OCI-LY7 (cell line): ENCODE results near the gene PUM1. TPM values are rescaled to one million over a fixed set of nuclear protein-coding genes. Genes with fewer than 3 reads are reported as not detected.

Experiments used
- BruUV-seq: library from RNA; stranded (reverse); fragments of 400-500 nt; replicated peaks from 2 replicates; lab custom pipeline; 2021; lab: Mats Ljungman, UMichigan
- CTCF ChIA-PET: fragments of 300-600 bp; sonication (Branson Sonifier 250); formaldehyde crosslinking; loops from one replicate; lab custom pipeline; 2022; ENCODE audit warnings: antibody characterized with exemption; ENCODE audit not compliant: unreplicated experiment; lab: Charles Lee
- POLR2A ChIA-PET: fragments of 300-600 bp; sonication (Branson Sonifier 250); formaldehyde crosslinking; loops from one replicate; lab custom pipeline; 2022; ENCODE audit warnings: antibody characterized with exemption; lab: Charles Lee
- DNase-seq: peaks from one replicate; pipeline ENCODE4 v3.0.0-alpha.2; 2015; ENCODE audit warnings: low spot score
- H2AFZ ChIP-seq: fragments of 200-600 bp; sonication (generic), shearing (Covaris generic); 2 replicates; pipeline ENCODE4 v1.6.1; 2014; ENCODE audit warnings: mild to moderate bottlenecking, antibody characterized with exemption, low read length, moderate library complexity
- H3K27ac ChIP-seq: fragments of 200-600 bp; sonication (generic); 2 replicates; pipeline ENCODE4 v1.5.1; 2014; ENCODE audit warnings: mixed run types, low read depth, mild to moderate bottlenecking, moderate library complexity, low read length, inconsistent platforms; ENCODE audit not compliant: poor library complexity, severe bottlenecking
- H3K36me3 ChIP-seq: fragments of 200-600 bp; sonication (generic); 2 replicates; pipeline ENCODE4 v1.6.1; 2014; ENCODE audit warnings: mild to moderate bottlenecking, antibody characterized with exemption, low read length, moderate library complexity, mixed read lengths; ENCODE audit not compliant: insufficient read depth
- H3K4me1 ChIP-seq: fragments of 200-600 bp; sonication (generic); 2 replicates; pipeline ENCODE4 v1.5.1; 2014; ENCODE audit warnings: mild to moderate bottlenecking, low read length; ENCODE audit not compliant: insufficient read depth, poor library complexity, severe bottlenecking
- H3K4me2 ChIP-seq: fragments of 200-600 bp; sonication (generic); 2 replicates; pipeline ENCODE4 v1.6.1; 2014; ENCODE audit warnings: mild to moderate bottlenecking, low read length
- H3K4me3 ChIP-seq: fragments of 200-600 bp; sonication (generic); 2 replicates; pipeline ENCODE4 v1.5.1; 2014; ENCODE audit warnings: mild to moderate bottlenecking, low read depth, low read length; ENCODE audit not compliant: poor library complexity, severe bottlenecking
- H3K79me2 ChIP-seq: fragments of 200-600 bp; sonication (generic); 2 replicates; pipeline ENCODE4 v1.6.1; 2016; ENCODE audit warnings: low read depth, mild to moderate bottlenecking, low read length, moderate library complexity, mixed read lengths; ENCODE audit not compliant: insufficient read depth
- H3K9me2 ChIP-seq: fragments of 200-600 bp; sonication (generic); 2 replicates; pipeline ENCODE4 v1.6.1; 2016; ENCODE audit warnings: mild to moderate bottlenecking, low read length, mixed read lengths; ENCODE audit not compliant: insufficient read depth
- H3K9me3 ChIP-seq: fragments of 200-600 bp; sonication (generic); 2 replicates; pipeline ENCODE4 v1.6.1; 2014; ENCODE audit warnings: mild to moderate bottlenecking, mixed run types, low read length, mixed read lengths
- H4K20me1 ChIP-seq: fragments of 200-600 bp; sonication (generic); 2 replicates; pipeline ENCODE4 v1.6.1; 2014; ENCODE audit warnings: mild to moderate bottlenecking, antibody characterized with exemption, low read length, moderate library complexity, mixed read lengths; ENCODE audit not compliant: insufficient read depth
- CTCF ChIP-seq: fragments of 200-600 bp; sonication (generic); conservative IDR thresholded peaks from 2 replicates; pipeline ENCODE4 v1.5.1; 2014; ENCODE audit warnings: mild to moderate bottlenecking, antibody characterized with exemption, low read length, moderate library complexity, mixed read lengths
- EZH2phosphoT487 ChIP-seq: fragments of 200-600 bp; sonication (generic); IDR thresholded peaks from 2 replicates; pipeline ENCODE4 v1.6.1; 2018; ENCODE audit warnings: low read depth, borderline replicate concordance, mild to moderate bottlenecking, mixed run types, antibody characterized with exemption, low read length, moderate library complexity, mixed read lengths
- intact Hi-C: fragments of 100-400 bp; cut with micrococcal nuclease; formaldehyde crosslinking; loops from one replicate; pipeline ENCODE4 v1.10.0; 2022; ENCODE audit not compliant: unreplicated experiment
- total RNA-seq, 2 experiments: library from RNA; depleted of rRNA in 1 of 2; stranded (reverse); fragments of >200 nt in 1 of 2; shearing (Covaris generic) in 1 of 2; gene quantifications; 2 replicates each; pipeline ENCODE4 v1.2.3, GENCODE V29; 2014 to 2022

PUM1 gene
- total RNA-seq, 2 experiments from 2014 or later = 52.0 to 97.5 TPM

- Histone ChIP-seq H3K79me2 (peaks cover 100% of the 10 kb centered on the region), H3K4me1 (no peaks in the 10 kb centered on the region), H3K4me3 (no peak overlapping the region), H4K20me1 (peaks cover 28% of the 10 kb centered on the region), H3K9me2 (no peaks in the 10 kb centered on the region), H3K27ac (no peak overlapping the region), H3K36me3 (peaks cover 86% of the 10 kb centered on the region), H3K4me2 (no peak overlapping the region), H2AFZ (no peak overlapping the region), H3K9me3 (no peaks in the 10 kb centered on the region)
- DNase-seq = no peak
- TF ChIP-seq CTCF = no peak
- TF ChIP-seq EZH2phosphoT487 = no peak
- BruUV-seq = no TSS peak
- ChIA-PET CTCF (no interaction called here), POLR2A (interaction anchor here (1.8 kb wide), 1 partner anchor 10 kb away, joined by 4 read pairs; no protein-coding TSS in a partner anchor)
- intact Hi-C loops = no loop called here
These were observed 45.3 kb downstream of the PUM1 start for GRCh38 chr1:31020007-31020790.

GRCh38 chr1:31019401-31019800 lies 46.1 kb downstream of the PUM1 start:
- Histone ChIP-seq H3K4me1 (no peaks in the 10 kb centered on the region), H3K9me2 (no peaks in the 10 kb centered on the region), H3K4me3 (no peak overlapping the region), H4K20me1 (peaks cover 24% of the 10 kb centered on the region), H3K36me3 (peaks cover 78% of the 10 kb centered on the region), H2AFZ (no peak overlapping the region), H3K4me2 (no peak overlapping the region), H3K79me2 (peaks cover 100% of the 10 kb centered on the region), H3K9me3 (no peaks in the 10 kb centered on the region), H3K27ac (no peak overlapping the region)
- ChIA-PET POLR2A (no interaction called here), CTCF (no interaction called here)
- no peak for DNase-seq
- intact Hi-C loops = no loop called here
- TF ChIP-seq EZH2phosphoT487 (no peak), CTCF (no peak)
- no TSS peak for BruUV-seq

- DNase-seq = no peak
- BruUV-seq = no TSS peak
- TF ChIP-seq CTCF (no peak), EZH2phosphoT487 (no peak)
- Histone ChIP-seq H3K4me3 (no peak overlapping the region), H3K36me3 (peaks cover 72% of the 10 kb centered on the region), H3K9me2 (no peaks in the 10 kb centered on the region), H3K9me3 (no peaks in the 10 kb centered on the region), H2AFZ (no peak overlapping the region), H3K79me2 (peaks cover 100% of the 10 kb centered on the region), H3K27ac (no peak overlapping the region), H3K4me2 (no peak overlapping the region), H4K20me1 (peaks cover 33% of the 10 kb centered on the region), H3K4me1 (peaks cover 11% of the 10 kb centered on the region)
- intact Hi-C loops = no loop called here
- ChIA-PET CTCF (no interaction called here), POLR2A (no interaction called here)
These were observed 48.6 kb downstream of the PUM1 start for GRCh38 chr1:31016868-31017267.
